Measurements from ENCODE around the gene GALNTL6.

The GALNTL6 gene

DNA sequence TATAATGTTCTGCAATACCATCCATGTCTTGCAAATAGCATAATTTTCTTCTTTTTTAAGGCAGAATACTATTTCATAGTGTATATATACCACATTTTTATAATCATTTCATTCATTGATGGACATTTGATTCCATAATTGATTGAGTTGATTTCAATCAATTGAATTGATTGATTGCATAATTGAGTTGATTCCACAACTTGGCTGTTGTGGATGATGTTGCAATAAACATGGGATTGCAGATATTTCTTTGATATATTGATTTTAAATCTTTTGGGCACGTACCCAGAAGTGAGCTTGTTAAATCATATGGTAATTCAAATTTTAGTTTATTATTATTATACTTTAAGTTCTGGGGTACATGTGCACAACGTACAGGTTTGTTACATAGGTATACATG, 232.8 kb downstream of the GALNTL6 start:
- no peak overlapping the region for H3K4me3 ChIP-seq (ENCODE audit: insufficient read depth, low read length, poor library complexity, severe bottlenecking)
- no peak overlapping the region for H3K4me2 ChIP-seq (ENCODE audit: low read depth, low read length, poor library complexity, severe bottlenecking)
- TF ChIP-seq, protein P1, sequence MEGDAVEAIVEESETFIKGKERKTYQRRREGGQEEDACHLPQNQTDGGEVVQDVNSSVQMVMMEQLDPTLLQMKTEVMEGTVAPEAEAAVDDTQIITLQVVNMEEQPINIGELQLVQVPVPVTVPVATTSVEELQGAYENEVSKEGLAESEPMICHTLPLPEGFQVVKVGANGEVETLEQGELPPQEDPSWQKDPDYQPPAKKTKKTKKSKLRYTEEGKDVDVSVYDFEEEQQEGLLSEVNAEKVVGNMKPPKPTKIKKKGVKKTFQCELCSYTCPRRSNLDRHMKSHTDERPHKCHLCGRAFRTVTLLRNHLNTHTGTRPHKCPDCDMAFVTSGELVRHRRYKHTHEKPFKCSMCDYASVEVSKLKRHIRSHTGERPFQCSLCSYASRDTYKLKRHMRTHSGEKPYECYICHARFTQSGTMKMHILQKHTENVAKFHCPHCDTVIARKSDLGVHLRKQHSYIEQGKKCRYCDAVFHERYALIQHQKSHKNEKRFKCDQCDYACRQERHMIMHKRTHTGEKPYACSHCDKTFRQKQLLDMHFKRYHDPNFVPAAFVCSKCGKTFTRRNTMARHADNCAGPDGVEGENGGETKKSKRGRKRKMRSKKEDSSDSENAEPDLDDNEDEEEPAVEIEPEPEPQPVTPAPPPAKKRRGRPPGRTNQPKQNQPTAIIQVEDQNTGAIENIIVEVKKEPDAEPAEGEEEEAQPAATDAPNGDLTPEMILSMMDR (IDR thresholded peaks at IDR 0.05; ENCODE audit: insufficient read depth, low read length, poor library complexity, severe bottlenecking) = no peak
- no peak for TF ChIP-seq EZH2phosphoT487 (conservative IDR thresholded peaks at IDR 0.05; ENCODE audit: low read length)
- no peaks in the 10 kb centered on the region for H3K36me3 ChIP-seq (ENCODE audit: low read length)
- no peak overlapping the region for H2AFZ ChIP-seq (ENCODE audit: low read depth, low read length, severe bottlenecking)
- no peaks in the 10 kb centered on the region for H3K9me3 ChIP-seq (ENCODE audit: insufficient read depth, low read length)
- H3K9ac ChIP-seq (ENCODE audit: low read length) = no peak overlapping the region
- H3K27ac ChIP-seq (ENCODE audit: low read depth, low read length) = no peak overlapping the region
- H3K79me2 ChIP-seq (ENCODE audit: insufficient read depth, low read length) = no peaks in the 10 kb centered on the region
- no peaks in the 10 kb centered on the region for H3K9me2 ChIP-seq (replicated peaks; ENCODE audit: insufficient read depth, low read length)
- H3F3A ChIP-seq (ENCODE audit: insufficient read depth) = no peaks in the 10 kb centered on the region
- no peaks in the 10 kb centered on the region for H3K27me3 ChIP-seq (ENCODE audit: low read length)
- H4K20me1 ChIP-seq (ENCODE audit: low read depth, low read length) = no peaks in the 10 kb centered on the region

DNA sequence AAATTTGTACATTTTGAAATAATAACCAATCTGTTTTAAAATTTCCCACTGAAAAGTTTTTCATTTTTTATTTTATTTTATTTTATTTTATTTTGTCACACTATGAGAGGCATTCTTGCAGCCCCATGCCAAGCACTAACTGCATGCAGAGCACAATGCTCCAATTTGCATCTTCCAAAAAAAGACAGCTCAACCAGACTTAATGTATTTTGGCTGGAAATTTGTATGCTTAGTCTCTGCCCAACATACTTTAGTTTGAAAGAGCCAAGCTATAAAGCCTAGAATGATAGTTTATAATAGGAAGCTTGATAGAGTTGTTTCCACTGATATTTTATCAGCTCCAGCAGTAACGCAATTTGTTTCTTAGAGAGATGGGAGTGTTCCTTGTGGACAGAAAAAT, 235.5 kb downstream of the GALNTL6 start:
- Histone ChIP-seq H3F3A (ENCODE audit: insufficient read depth) (no peaks in the 10 kb centered on the region), H3K9me3 (ENCODE audit: insufficient read depth, low read length) (no peaks in the 10 kb centered on the region), H4K20me1 (ENCODE audit: low read depth, low read length) (no peaks in the 10 kb centered on the region), H3K9me2 (replicated peaks; ENCODE audit: insufficient read depth, low read length) (no peaks in the 10 kb centered on the region), H3K9ac (ENCODE audit: low read length) (no peak overlapping the region), H3K79me2 (ENCODE audit: insufficient read depth, low read length) (no peaks in the 10 kb centered on the region), H3K27me3 (ENCODE audit: low read length) (no peaks in the 10 kb centered on the region), H3K4me2 (ENCODE audit: low read depth, low read length, poor library complexity, severe bottlenecking) (no peak overlapping the region), H3K4me3 (ENCODE audit: insufficient read depth, low read length, poor library complexity, severe bottlenecking) (no peak overlapping the region), H3K27ac (ENCODE audit: low read depth, low read length) (no peak overlapping the region), H2AFZ (ENCODE audit: low read depth, low read length, severe bottlenecking) (no peak overlapping the region), H3K36me3 (ENCODE audit: low read length) (no peaks in the 10 kb centered on the region)
- TF ChIP-seq EZH2phosphoT487 (conservative IDR thresholded peaks at IDR 0.05; ENCODE audit: low read length) = no peak
- TF ChIP-seq, protein P1 (IDR thresholded peaks at IDR 0.05; ENCODE audit: insufficient read depth, low read length, poor library complexity, severe bottlenecking) = no peak

DNA sequence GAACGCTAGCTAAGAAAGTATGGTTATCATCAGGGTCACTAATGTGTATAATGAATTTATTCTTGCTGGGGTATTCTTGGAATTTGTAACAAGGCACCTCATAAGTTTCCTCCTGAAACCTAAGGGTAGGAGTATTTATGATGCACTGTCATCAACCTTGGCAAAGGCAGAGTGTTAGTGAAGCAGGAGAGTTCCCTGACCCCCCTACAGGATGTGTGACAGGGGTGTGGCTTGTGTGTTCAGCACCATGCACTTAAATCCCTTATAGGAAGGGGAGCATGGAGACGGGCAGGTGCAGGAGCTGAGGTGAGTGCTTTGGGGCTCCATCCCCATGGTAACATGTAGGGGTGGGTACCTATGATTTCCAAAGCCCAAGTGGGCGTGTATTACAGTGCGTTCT, 237.7 kb downstream of the GALNTL6 start:
- Histone ChIP-seq H3K9me3 (ENCODE audit: insufficient read depth, low read length) (no peaks in the 10 kb centered on the region), H3K36me3 (ENCODE audit: low read length) (no peaks in the 10 kb centered on the region), H3K4me2 (ENCODE audit: low read depth, low read length, poor library complexity, severe bottlenecking) (no peak overlapping the region), H3F3A (ENCODE audit: insufficient read depth) (no peaks in the 10 kb centered on the region), H3K27ac (ENCODE audit: low read depth, low read length) (no peak overlapping the region), H3K9ac (ENCODE audit: low read length) (no peak overlapping the region), H2AFZ (ENCODE audit: low read depth, low read length, severe bottlenecking) (no peak overlapping the region), H3K9me2 (replicated peaks; ENCODE audit: insufficient read depth, low read length) (no peaks in the 10 kb centered on the region), H4K20me1 (ENCODE audit: low read depth, low read length) (no peaks in the 10 kb centered on the region), H3K4me3 (ENCODE audit: insufficient read depth, low read length, poor library complexity, severe bottlenecking) (no peak overlapping the region), H3K27me3 (ENCODE audit: low read length) (no peaks in the 10 kb centered on the region), H3K79me2 (ENCODE audit: insufficient read depth, low read length) (no peaks in the 10 kb centered on the region)
- TF ChIP-seq EZH2phosphoT487 (conservative IDR thresholded peaks at IDR 0.05; ENCODE audit: low read length) = no peak
- TF ChIP-seq, protein P1 (IDR thresholded peaks at IDR 0.05; ENCODE audit: insufficient read depth, low read length, poor library complexity, severe bottlenecking) = no peak
